ENCODE results near the gene PCDHB4.

GRCh38 chr5:141135030-141135717 lies 13.6 kb downstream of the PCDHB4 start, which contains the start of gene PCDHB5:
- TF ChIP-seq CBFB (CRISPR knock-in tag; IDR thresholded peaks at IDR 0.05; ENCODE audit: low read depth): no peak
- TF ChIP-seq USF2 (CRISPR knock-in tag; IDR thresholded peaks at IDR 0.05): no peak
- TF ChIP-seq NFE2L1 (CRISPR knock-in tag; IDR thresholded peaks at IDR 0.05): no peak
- TF ChIP-seq ATF2 (CRISPR knock-in tag; IDR thresholded peaks at IDR 0.05; ENCODE audit: borderline replicate concordance, low read depth): no peak
- no peak for TF ChIP-seq SP1 (CRISPR knock-in tag; conservative IDR thresholded peaks at IDR 0.05)
- peak; percentile 72 for TF ChIP-seq CTCF (IDR thresholded peaks at IDR 0.05)
- no peak for TF ChIP-seq KAT7 (CRISPR knock-in tag; IDR thresholded peaks at IDR 0.05; ENCODE audit: borderline replicate concordance)
- no peak for TF ChIP-seq NR3C1 (CRISPR knock-in tag; conservative IDR thresholded peaks at IDR 0.05; ENCODE audit: low read depth)
- no peak for TF ChIP-seq EMX1 (CRISPR knock-in tag; IDR thresholded peaks at IDR 0.05)
- TF ChIP-seq TEAD4 (CRISPR knock-in tag; IDR thresholded peaks at IDR 0.05): no peak
- TF ChIP-seq IRF1 (CRISPR knock-in tag; IDR thresholded peaks at IDR 0.05): no peak
- no peak for TF ChIP-seq ZNF532 (CRISPR knock-in tag; IDR thresholded peaks at IDR 0.05; ENCODE audit: borderline replicate concordance)
- TF ChIP-seq JUN (CRISPR knock-in tag; IDR thresholded peaks at IDR 0.05): no peak
- TF ChIP-seq FOXJ3 (CRISPR knock-in tag; IDR thresholded peaks at IDR 0.05; ENCODE audit: borderline replicate concordance): no peak

Measured in WTC11 (cell line).